ENCODE results near the gene ZNF423.

GRCh38 chr16:49594153-49594552 lies 261.8 kb downstream of the ZNF423 start:
- TF ChIP-seq CTCF (IDR thresholded peaks at IDR 0.05; ENCODE audit: low read length): no peak
- no peak for TF ChIP-seq EZH2phosphoT487 (IDR thresholded peaks at IDR 0.05; ENCODE audit: low read length)

Data from MM.1S (cell line).